GM19240 (cell line): Measurements from ENCODE around the gene ADAMTSL2.

ENCODE experiments used
- DNase-seq: peaks from one replicate; pipeline ENCODE4 v3.0.0; 2011; ENCODE audit warnings: low spot score; ENCODE audit not compliant: insufficient read length

ADAMTSL2 gene

DNA sequence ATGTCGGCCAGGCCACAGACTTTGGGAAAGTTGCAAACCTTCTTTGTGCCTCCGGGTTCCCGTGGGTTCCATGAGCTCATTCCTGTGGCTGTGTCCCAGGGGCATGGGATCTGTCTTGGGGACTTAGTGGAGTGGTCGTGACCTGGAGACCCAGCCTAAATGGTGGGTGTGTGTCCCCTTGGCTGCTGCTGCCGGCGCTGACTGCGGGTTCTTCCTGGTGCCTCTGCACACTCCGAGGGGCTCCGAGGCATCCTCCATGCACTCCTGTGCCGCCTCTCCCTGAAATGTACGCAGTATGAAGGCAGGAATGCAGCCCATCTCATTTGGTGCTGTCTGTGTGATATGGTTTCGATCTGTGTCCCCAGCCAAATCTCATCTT lies 34.6 kb upstream of the ADAMTSL2 start:
- DNase-seq: no peak

DNA sequence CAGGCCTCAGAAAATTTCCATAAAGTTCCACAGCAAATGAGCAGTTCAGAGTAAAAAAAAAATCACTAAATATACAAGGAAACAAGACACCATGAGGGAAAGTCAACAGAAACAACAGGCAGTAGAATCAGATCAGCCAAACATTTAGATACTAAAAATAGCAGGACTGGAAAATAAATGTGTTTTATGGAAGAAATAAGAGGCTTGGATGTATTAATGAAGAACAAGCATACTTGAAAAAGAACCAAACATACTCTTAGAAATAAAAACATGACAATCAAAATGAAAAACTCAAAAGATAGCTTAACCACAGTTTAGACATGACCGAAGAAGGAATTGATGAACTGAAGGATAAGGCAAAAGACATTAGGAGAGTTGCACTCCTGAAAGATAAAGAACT lies 32.4 kb upstream of the ADAMTSL2 start:
- DNase-seq: no peak

DNA sequence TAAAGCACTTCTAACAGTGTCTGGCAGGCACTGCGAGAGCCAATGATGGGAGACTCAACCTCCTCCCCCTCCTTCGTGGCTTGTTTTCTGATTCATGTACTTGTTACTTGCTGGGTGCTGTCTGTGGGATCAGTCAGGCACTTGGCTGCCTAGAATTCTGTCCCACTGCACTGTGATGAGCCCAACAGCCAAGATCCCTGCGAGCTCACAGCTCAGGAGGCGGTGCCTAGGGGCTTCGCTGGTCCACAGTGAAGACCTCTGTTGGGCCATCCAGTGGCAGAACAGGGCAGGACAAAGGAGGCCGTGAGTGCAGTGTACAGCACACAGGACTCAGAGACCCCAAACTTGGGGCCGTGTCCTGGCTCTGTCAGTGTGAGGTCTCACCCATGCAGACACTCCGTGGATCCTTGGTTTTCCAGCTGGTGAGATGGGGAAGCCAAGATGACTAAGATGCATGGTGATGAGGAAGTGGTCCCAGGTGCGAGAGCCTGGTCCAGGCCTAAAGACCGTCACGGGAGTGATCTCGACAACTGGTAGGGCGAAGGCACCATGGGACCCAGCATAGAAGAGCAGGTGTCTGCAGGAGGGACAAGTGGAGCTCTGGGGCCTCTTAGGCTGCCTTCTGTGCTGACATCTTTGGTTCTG lies 29.2 kb upstream of the ADAMTSL2 start:
- DNase-seq: no peak

DNA sequence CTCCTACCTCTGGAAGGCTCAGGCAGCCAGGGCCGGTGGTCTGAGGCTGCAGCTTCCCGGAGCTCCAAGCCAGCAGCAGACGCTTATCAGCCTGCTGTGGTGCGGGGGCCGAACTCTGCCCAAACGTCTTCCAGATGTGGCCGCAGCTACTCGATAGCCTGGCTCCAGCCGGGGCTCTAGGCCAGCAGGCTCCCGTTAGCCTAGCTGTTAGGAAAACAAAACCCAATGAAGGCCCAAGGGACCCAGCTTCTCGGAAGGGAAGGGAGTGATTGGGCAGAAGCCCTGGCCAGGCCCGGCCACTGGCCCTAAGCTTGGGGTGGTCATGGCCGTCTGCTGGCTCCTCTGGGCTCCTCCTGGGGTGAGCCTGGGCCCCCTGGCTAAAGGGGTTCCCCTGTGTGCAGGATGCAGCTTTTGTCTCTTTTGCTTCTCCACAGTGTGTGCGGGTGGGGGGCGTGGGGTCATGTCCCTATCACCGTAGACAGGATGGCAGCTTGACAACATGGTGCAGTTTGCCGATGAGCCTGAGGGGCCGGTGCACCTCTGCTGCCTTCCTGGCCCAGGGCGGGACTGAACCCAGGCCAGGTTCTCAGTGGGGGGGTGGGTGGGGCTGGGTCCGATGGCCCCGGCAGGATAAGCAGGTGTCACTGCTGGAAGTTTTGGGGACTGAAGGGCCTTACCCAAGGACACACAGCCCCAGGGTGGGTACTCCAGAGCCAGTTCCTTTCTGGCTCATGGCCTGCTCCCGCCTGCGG lies 28.4 kb upstream of the ADAMTSL2 start:
- no peak for DNase-seq

DNA sequence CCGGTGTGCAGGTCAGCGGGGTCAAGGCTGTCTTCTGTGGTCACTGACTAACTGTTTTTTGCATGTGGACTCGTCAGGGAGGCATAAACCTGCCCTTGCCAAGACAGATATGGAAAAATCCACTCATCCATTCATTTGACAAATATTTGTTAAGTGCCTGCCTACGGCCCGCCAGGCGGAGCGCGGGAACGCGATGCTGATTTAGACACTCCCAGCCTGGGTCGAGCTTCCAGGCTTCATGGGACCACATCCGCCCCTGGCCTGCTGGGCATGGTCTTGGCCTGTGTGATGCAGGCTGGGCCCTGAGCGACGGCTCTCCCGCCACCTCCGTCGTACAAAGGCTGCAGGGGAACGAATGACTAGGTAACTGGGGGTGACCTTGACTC lies 27.9 kb upstream of the ADAMTSL2 start:
- no peak for DNase-seq

DNA sequence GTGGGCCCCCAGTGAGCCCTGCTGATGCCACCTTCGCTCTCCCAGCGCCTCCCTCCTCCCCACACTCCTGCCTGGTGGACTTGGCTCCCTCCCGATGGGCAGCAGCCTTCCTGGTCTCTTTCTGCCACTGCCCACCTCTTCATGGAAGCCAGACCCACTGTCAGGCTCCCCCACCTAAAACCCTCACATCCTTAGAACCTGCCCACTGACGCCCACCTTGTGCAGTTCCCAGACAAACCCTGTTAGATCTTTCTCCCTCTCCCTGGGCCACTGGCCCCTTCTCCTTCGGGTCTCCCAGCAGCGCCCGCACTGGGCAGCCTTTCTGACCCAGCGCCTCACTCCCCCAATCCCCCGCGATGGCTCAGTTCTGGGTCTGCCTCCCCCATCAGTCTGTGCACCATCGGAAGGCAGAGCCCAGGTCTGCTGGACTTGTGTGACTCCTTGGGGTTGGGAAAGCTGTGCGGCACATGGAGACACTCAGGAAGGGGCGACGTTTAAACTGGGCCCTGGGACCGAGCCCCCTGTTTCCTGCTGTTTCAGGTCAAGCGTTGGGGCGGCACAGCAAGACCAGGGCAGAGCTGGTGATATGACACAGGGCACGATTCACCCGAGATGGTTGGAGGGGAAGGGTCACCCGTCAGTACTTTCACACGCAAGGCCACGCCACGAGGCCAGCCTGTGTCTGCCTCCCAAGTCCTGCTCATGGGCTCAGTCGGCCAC lies 27.1 kb upstream of the ADAMTSL2 start:
- DNase-seq: no peak

DNA sequence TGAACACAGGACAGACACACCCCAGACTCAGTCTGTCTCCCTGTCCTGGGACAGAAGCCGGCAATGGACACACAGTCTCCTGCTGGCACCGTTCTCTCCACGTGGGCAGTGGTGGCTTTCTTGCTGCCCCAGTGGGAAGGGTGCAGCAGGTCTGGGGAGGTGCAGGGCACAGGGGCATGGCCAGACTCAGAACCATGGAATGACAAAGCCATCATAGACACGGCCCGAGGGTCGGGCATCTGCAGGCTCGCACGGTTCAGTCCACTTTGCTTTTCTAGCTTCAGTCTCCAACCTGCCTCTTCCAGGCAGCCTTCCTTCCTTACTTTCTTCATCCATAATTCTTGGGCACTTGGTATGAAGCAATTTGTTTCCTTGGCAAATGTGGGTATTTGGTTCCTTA lies 26.5 kb upstream of the ADAMTSL2 start:
- no peak for DNase-seq

DNA sequence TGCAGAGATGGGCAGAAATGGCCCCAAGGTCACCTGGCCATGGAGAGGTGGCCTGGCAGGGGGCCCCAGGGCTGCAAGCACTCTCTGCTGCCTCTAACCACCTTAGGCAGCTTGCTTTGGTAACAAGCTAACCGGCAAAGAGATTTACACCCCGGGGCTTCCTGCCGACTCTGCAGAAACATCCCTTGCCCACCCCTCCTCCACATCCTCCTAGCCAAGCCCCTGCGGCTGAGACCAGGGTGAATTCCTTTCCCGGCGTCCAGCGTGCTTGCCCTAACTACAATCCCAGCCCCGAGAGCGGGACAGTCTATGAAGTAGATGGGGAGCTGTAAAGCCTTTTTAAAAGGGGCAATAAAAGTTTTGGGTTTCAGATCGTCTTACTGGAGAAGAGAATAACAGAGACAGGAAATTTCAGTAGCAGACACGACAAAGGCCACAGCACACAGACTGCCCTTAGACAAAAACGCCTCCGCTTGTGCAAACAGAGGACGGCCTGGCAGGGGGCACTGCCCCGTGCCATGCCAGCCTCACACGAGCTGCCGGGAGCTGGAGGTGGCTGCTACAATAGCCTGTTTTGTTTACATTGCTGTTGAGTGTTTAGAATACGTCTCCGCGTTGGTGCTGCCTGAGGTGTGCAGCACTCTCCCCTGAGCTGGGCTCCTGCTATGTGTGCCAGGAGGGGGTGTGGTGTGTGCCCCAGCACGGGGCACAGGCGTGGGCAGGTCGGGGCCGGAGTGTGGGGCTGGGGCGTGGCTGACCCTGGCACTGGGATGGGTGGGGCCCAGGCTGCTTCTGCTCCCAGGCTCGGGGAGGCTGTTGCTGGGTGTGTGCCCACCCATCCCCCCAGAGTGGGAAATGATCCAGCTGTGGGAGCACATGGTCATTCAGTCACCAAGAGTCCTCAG lies 25.1 kb upstream of the ADAMTSL2 start:
- no peak for DNase-seq

DNA sequence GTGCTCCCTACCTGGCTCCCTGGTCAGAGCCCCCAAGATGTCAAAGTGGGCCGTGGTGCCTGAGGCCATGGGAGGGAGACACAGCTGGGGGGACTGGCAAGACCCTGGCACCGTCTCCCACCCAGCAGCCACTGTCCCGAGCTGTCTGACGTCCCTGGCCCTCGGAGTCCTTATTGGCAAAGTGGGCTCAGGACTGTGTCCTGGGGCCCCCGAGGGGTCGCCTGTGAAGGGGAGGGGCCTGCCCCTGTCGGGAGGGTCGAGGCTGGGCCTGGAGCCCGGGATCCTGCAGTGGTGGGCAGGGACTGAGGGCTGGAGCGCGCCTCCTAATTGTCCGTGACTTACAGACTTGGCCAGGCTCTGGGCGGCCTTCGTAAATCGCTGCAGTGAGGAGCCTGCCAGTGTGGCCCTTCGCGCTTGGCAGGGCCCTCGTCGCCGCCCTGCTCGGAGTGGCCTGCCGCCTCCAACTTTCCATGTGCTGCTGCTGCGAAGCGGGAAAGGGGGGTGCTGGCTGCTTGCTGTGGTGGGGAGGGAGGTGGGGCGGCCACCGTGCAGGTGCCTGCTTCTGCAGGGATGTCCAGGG lies 23.5 kb upstream of the ADAMTSL2 start:
- DNase-seq: no peak

DNA sequence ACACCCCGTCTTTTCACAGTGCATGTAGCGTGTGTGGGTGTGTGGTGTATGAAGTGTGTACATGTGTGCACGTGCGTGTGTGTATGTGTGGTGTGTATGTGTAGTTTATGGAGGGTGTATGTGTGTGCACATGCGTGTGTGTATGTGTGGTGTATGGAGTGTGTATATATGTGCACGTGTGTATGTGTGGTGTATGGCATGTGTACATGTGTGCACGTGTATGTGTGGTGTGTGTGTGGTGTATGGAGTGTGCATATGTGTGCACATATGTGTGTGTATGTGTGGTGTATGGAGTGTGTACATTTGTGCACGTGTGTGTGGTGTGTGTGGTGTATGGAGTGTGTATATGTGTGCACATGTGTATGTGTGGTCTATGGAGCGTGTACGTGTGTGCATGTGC lies 22.9 kb upstream of the ADAMTSL2 start:
- no peak for DNase-seq

DNA sequence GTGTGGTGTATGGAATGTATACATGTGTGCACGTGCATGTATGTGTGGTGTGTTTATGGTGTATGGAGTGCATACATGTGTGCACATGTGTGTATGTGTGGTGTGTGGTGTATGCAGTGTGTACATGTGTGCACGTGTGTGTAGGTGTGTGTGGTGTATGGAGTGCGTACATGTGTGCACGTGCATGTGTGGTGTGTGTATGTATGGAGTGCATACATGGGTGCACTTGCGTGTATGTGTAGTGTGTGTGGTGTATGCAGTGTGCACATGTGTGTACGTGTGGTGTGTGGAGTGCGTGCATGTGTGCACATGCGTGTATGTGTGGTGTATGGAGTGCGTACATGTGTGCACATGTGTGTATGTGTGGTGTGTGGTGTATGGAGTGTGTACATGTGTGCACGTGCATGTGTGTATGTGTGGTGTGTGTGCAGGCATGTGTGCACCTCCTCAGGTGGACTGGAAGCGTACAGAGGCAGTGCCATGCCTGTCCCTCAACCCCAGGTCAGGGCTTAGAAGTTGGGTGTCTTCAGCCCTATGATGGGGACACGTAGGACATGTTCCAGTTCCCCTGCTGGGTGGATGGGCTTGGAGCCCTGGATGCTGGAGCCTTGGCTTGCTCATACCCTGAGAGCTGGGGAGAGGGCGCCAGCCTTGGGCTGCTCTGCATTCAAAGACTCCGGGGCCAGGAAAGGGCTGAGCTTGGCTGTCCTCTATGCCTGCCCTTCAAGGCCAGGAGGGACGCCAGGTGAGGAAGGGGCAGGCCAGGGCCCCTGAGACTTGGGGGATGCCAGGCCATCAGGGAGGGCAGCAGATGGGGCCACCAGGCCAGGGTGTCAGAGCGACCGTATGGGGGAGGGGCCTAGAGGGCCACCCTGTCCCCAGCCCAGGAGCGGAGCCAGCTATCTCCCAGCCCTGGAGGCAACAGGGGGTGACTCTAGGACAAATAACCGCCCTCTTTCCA lies 22.0 kb upstream of the ADAMTSL2 start:
- DNase-seq: no peak

DNA sequence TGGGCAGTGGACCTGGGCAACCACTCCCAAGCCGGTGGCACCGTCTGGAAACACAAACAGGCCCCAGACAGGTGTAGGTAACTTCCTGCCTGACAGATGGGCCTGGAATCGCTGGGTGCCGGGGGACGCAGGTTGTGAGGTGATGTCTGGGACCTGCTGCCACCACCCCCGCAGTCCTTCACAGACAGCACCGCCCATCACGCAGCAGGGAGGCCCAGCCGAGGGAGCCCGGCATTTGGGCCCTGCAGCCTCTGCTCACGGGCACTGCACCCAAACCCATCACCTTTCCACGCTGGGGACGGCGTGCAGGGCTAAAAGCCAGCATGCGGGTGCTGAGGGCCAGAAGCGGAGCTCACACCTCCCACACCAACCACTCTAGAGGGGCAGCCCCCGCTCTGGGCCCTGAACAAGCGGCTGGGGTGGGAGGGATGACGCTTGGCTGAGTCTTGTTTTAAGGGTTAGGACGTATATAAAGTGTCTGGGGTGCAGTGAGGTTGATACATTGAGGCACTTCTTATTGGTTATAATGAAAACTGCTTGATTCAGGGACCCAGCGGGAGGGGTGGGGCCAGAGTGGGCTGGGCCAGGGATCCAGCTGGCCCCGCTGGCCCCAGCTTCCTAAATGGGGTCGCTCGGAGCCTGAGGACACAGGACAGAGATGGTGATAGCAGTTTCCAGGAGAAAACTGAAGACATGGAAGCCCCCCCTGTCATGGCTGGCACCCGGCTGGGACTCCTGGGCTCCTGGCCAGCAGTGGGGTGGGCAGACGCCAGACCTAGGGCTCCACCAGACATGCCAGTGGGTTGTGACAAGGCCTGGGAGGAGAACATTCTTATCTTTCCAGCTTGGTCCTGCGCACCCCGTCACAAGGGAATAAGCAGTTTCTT lies 21.0 kb upstream of the ADAMTSL2 start:
- no peak for DNase-seq

DNA sequence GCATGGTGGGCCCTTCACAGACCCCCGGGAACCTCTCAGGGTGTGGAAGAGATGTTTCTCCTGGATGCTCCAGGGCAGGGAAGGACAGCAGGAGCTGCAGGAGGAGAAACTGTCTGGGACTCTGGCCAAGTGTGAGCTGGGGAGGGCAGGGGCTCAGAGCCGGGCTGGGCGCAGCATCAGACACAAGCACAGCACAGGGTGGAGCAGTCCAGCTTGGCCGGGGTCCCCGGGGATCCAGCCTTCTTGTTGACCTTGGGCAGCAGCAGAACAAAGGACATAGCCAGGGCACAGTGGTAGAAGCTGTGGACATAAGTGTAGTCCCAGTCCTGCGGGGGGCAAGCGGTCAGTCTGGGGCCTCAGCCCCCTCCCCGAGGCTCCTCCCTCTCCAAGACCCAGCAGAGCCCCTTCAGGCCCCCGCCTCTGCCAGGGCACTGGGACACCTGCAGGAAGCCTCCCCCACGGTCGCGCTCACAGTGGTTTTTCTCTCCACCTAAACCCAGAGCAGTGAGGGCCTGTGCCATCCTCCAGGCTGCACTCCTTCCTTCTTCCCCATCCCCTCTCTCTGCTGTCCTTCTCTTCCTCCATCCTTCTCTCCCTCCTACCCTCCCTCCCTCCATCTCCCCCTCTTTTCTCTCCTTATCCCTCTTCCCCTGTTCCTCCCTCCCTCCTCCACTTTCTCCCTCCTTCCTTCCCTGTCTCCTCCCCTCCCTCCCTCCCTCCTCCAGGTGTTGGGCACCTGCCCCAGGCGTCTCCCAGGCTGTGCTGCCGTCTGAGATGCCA lies 19.9 kb upstream of the ADAMTSL2 start:
- no peak for DNase-seq

DNA sequence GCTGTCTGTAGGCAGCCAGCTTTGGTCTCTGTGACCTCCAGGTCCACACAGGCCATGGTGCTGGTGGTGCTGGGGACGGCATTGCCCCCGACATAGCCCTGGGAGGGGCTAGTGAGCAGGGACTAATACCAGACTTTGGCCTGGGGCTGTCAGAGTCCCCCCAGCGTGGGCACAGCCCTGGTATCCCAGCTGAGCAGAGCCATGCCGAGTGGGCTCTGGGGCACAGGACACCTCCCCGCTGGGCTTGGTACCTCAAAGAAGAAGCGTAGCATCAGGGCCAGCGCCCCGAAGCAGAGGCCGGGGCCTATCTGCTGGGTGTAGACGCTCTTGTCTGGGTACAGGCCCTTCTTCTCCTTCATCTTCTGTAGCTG lies 19.3 kb upstream of the ADAMTSL2 start:
- no peak for DNase-seq

DNA sequence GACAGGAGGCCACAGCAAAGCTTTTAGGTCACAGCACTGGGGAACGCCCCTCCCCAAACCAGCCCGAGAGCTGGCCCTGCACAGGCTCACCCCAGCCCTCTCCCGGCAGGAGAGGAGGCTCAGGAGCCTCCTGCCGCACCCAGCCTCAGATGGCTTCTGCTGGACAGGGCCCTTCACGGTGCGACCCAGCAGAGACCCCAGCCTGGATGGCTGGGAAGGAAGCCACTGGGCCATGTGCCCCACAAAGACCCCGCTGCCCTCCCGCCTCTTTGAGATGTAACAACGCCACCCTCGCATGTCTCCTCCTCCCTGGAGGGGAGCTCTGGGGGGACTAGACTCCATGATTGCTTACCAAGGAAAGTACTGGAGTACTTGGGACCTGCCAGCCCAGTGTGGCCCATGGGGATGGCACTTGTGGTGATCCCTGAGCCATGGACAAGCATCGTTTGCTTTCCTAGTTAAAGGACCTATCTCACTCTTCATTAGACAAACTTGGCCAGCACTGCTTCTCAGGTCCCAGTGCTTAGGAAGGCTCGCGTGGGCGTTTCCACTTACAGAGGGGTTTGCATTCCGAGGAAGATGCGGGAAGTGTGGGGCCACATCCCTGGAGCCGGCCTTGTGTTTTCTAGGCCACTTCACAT lies 18.8 kb upstream of the ADAMTSL2 start:
- no peak for DNase-seq

DNA sequence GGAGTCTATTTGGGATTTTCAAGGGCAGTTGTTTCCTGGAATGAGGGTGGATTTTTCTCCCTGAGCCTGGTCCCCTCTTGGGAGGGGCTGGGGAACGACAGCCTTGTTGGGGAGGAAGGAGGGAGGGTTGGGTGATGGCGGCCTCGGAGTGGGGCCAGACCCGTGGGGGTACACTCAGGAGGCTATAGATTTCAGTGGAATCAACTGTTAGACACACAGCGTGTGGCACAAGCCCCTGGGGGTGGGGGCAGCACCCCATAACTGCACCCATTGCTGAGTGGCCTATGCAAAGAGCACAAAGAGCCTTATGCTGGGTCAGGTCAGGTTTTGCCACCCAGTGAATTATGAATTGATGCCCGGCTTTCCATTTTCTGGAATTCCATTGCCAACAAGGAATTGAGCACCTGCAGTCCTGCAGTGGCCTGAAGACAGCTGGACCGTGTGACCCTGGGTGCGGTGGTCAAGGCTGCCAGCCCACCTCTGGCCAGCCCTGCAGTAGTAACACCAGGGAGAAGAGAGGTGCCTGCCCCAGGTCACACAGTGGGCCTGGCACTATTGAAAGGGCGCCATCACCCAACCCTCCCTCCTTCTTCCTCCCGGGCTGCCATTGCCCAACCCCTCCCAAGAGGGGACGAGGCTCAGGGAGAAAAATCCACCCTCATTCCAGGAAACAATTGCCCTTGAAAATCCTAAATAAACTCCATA lies 18.1 kb upstream of the ADAMTSL2 start:
- no peak for DNase-seq

DNA sequence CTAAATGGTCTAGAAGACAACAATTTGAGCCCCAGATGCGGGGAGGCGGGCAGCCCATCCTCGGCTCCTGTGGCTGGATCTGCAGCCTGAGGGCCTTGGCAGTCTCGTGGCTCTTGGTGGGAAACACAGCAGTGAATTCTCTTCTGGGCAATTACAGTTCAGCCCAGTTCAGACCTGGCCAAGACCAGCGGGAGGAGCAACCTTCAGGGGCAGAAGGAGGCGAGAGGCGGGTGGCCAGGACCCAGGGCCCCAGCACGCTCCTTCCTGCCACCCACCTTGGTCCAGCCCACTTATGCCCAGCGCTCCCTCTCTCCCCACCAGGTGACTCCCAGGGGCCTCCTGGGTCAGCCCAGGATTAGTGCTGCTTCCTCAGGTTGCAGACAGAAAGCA lies 17.5 kb upstream of the ADAMTSL2 start:
- no peak for DNase-seq
